NCI-H2171 (cell line): Measurements from ENCODE around the gene FGD3.
A peak's percentile ranks its signal among the peaks of the same experiment; 100 is the strongest.

Source experiments
- DNase-seq: peaks from one replicate; lab custom pipeline; 2025; lab: John Stamatoyannopoulos, UW

The FGD3 gene

DNA sequence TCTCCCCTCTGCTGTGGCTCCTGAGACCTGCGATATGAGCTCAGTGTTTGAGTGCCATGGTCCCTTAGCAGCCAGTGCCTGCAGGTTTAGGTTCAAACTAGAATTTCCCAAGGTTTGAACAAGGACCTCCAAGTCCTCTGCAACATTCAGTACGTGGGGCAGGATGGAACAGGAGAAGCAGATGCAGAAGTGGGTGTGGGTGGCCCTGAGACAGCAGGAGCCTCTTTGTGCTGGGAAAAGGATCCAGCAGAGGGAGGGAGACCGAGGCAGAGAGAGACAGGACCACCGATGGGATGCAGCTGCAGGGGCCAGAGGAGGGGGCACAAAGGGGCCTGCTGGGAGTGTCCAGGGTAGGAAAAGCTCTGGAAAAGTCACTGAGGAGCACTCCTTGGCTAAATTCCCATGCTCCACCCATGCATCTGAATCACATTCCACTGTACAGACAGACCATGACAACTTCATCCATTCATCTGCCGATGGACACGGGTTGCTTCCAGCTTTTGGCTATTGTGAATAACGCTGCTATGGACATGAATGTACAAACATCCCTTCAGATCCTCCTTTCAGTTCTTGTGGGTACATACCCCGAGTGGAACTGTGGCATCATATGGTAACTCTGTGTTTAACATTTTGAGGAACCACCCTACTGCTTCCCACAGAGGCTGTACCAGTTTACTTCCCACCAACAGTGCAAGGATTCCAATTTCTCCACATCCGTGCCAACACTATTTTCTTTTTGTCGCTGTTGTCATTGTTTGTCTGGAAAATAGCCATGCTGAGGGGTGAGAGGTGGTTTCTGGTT lies 84.5 kb downstream of the FGD3 start:
- no peak for DNase-seq

- no peak for DNase-seq
These were observed 85.2 kb downstream of the FGD3 start for GRCh38 chr9:93032545-93032944.

DNA sequence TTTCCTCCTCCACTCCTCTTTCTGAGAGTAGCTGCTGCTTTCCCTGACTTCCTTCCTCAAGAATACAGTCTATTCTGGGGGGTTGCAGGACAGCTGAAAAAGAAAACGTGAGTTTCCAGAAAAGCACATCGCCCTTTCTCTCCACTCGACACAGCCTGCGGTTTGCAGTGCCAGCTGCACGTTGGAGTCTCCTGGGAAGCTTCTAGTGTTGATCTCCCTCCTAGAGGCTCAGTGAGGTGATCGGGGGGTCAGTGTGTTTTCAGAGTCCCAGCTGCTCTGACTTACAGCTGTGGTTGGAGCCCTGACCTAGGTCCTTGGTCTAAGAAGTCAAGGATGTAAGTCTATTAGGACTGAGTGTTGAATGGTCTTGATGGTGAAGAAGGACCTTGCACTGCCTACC lies 86.2 kb downstream of the FGD3 start:
- DNase-seq, result peak; percentile 60

- DNase-seq, result no peak
These were observed 87.9 kb downstream of the FGD3 start for GRCh38 chr9:93035106-93035660.

- DNase-seq, result no peak
These were observed 88.6 kb downstream of the FGD3 start for GRCh38 chr9:93035821-93036351.

DNA sequence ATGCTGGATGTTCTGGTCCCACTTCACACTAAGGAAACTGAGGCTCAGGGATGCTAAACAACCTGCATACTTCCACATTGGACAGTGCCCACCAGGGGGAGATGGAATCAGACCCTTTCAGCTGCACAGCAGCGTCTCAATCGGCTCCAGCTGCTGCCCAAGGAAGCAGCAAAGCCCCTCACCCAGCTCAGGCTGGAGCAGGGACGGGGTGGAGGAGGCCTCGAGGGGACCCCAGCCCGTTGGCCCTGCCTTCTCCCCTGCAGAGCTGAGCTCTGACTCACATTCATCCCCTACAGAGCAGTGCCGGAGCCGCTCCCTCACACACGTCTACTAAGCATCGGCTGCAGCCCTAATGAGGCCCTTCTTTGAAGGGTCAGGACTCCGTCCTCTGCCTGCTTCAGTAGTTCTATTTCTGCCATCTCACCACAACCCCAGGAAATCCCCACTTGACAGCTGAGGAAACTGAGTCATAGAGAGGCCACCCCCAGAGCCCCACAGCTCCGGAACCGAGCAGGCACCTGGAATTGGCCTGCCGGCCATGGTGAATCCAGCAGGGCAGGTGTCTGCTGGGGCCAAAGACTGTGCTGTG lies 89.7 kb downstream of the FGD3 start:
- no peak for DNase-seq

DNA sequence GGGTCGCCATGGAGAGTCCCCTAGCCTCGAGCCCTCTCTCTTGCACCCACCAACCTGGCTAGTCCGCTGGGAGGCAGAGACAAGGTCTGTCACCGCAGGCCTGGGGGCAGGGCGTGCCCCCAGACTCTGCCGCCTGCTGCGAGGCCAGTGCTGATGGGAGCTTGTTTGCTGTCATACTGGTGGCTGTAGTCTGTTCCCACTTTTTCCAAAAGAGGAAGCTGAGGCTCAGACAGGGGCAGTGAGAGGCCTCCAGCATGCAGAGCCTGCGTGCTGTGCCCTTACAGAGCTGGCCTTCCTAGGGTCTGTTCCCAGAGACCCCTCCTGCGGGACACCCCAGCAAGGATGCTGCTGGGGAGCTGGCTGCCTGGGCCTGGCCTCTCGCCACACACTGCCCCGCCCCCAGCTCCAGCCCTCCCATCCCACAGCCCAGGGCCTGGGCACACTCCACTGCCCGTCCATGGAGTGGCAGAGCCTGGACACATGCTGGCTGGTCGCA lies 90.2 kb downstream of the FGD3 start:
- DNase-seq, result no peak

DNA sequence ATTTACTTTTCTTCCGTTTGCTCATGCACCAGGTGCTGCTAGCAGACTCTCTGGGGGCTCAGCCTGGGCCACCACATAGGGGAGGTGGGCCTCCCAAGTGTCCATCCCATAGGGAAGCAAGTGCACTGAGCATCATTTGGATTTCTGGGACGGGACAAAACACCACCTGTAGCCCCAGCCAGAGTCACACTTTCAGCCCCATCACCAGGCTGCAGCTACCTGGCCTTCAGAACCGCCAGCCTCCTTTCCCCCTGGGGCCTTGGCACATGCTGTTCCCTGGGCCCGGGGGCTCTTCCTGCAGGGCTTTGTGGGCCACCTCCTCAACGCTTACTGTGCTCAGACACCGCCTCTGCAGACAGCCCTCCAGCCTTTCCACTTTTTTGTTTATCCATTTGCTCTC lies 91.6 kb downstream of the FGD3 start:
- no peak for DNase-seq

DNA sequence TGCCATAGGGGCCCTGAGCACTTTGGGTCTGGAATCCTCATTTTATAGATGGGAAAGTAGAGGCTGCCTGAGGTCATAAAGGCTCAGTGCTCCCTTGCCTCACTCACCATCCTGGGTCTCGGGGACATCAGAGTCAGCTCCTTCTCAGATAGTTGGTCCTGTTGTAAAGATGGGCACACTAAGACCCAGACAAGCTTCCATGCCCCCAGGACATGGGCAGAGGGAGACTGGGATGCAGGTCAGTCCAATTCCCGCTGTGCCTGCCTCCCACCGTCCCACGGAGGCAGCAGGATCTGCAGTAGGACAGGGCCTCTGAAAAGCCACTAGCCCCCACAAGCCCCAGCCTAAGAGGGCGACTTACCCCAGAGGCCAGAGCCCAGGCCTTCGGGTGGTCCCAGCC lies 92.1 kb downstream of the FGD3 start:
- DNase-seq, result no peak

DNA sequence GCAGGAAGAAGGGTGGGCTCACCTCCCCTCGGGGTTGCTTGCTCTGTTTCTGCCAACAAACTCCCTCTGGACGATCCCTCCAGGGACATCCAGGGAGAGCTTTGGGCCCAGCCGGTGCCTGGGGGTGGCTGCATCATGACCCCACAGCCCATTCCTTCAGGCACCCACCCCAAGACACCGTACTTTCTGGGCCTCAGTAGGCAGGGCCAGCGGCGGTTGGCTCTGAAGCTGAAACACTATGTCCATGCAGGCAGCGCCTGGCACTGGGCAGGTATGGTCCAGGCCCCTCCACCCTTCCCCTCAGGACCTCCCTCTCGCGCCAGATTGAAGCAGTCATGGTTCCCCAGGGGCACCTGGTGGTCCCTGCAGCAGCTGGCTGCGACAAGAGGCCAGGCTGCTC lies 92.7 kb downstream of the FGD3 start:
- DNase-seq, result no peak

GRCh38 chr9:93040409-93040808 lies 93.1 kb downstream of the FGD3 start:
- no peak for DNase-seq

DNA sequence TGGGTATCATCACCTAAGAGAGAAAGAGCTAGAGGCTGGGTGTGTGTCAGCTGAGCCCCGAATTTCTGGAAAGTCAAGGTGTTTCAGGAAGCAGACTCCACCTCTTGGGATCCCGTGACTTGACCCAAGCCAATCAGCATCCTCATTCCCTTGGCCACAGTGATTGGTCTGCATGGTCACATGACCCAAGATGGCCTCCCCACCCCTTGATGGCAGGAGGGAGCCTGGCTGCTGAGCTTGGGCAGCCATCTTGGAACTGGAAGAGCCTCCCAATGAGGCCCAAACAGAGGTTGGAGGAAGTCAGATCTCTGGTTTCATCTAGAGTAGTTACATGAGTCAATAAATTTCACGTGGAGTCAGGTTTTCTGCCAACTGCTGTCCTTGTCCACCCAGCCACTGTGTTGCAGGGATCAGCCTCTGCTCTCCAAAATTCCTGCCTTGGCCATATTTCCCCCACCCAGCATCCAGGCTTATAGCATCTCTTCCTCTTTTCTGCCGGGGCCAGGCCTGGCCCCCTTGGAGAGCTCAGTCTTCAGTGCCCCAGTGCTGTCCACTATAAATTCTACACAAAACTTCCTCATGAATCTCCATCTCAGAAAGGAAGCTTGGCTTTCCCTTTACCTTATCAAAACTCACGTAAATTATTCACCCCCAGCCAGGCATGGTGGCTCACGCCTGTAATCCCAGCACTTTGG lies 93.9 kb downstream of the FGD3 start:
- DNase-seq, result peak; percentile 29

GRCh38 chr9:93043122-93043521 lies 95.8 kb downstream of the FGD3 start:
- no peak for DNase-seq

DNA sequence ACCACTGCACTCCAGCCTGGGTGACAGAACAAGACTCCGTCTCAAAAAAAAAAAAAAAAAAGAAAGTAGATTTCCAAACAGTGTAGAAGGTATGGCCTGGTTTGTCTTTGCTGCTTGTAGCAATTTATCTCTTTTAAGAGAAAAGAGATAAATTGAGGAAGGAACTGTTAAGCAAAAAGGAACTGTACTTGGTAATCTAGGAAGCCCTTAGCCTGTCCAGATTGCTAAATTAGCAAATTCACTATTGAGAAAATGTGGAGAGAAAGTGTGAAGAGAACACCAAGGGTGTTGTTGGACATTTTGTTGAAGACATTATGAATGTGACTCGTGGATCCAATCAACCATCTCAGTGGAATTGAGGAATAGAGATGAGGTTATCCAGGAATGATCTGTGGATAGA lies 98.2 kb downstream of the FGD3 start:
- no peak for DNase-seq

DNA sequence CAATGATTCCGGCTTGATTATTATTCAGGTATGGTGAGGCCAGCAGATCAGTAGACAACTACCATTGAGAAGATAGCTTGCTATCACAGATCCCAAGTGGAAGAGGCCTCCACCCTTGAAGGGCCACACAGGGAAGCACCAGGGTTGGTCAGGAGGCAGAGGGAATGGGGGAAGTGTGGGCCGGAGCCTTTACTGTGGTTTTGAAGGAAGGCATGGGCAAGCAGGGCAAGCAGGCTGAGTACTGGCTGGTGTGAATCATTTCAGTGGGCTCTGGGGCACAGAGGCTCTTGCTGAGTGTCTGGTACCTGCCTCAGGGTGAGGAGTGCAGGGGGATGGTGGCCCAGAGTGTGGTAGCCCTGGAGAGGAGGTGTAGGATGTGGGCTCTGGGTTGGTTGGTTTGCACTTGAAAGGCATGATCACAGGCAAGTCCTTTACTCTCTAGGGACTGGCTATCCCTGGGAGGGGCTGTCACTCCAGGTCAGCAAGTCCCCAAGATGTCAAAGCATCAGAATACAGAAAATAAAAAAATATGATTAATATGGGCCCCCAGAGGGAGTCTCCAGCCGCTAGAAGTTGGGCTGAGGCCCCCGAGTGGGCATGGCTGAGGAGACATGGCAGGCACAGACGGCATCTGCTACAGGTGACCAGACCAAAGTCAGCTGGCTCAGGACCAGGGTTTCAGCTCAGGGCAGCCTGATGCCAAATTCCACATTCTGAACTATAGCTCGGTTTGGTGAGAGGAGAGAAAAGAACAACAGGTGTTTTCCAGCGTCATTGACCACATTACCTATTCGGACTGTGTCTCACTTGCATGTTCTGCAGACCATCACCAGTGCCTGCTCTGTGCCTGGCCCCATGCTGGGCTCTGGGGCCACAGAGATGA lies 101.5 kb downstream of the FGD3 start:
- DNase-seq, result no peak

GRCh38 chr9:93049491-93049890 lies 102.2 kb downstream of the FGD3 start:
- DNase-seq, result no peak

- DNase-seq, result no peak
These were observed 102.9 kb downstream of the FGD3 start for GRCh38 chr9:93050231-93050630.

DNA sequence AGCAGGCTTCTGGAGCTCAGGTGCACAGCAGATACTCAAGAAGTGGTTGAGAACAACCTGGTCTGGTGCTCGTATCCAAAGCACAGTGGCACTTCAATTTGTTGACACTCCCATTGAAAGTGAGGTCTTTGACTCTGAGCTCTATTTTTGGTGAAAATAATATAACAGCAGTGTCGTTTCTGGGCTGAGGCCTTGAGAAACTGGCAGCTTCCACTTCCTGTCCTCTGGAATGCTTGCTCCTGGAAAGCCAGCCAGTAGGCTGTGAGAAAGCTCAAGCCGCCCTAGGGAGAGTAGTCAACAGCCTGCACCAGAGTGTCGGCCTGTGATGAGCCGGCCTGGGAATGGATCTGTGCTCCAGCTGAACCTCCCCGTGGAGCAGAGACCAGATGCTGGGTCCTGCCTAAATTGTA lies 104.4 kb downstream of the FGD3 start:
- DNase-seq, result no peak

GRCh38 chr9:93052791-93053540 lies 105.6 kb downstream of the FGD3 start:
- DNase-seq, result no peak

DNA sequence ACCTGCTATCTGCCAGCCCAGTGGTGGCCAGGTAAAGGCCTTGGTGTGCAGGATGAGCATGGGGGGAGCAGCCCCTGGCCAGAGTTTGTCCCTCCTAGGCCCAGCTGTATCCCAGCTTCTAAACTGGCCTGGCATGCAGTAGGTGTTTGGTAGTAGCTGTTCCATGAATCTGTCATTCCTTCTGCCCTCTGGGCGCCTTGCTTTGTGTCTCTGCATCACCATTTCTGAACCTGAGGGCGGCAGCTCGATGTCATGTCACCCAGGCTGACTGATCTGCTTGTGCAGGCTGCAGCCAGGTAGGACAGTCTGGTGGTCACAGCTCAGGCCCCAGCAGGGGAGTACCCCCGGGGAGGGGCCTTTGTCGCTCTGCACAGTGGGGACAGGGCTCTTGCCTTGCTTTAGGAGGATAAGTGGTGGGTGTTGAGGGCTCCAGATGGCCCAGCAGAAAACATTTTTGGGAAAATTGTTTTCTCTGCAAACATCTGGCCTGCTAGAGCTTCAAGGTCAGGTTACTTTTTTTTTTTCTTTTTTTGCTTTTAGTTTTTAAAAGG lies 106.5 kb downstream of the FGD3 start:
- peak; percentile 57 for DNase-seq
